ENCODE measurements around the gene C16orf86.

The C16orf86 gene

DNA sequence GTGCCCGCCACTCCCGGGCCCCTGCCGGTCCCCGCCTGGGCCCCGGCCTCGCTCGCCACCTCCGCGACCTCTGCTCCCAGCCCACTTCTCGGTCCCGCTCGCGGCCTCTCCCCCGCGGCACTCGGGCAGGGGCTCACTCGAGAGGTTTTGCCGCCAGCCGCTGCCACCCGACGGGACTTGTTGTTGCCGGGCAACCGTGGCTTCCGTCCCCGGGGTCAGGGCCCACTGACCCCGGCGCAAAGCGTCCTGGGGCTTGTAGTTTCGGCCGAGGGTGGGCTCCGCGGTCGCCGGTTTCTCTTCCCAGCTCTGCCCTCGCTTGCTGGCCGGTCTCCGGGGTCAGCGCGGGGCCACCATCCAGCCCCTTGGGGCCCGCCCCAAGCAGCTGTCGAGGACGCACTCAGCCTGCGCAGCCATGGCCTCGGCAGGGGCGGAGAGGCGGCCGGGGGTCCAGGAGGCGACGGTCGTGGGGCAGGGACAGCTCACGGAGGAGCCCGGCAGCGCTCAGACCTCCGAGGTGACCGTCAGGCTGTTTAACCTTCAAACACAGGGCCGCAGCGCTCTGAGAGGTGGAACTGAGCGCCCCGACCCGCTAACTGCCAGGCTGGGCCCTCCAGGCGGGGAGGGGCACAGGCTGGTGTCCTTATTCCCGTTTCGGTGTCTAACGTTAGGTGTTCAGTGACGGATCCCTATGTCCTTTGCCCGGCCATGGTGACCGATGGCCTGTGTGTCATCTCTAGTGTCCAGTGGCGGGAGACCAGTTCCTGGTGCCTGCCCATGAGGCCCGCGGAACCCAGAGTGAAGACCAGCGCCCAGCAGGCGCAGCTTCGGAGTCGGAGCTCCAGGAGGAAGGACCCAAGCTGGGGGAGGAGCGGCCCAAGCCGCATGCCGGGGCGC is at the start of gene C16orf86, which contains the start of gene ENKD1:
C16orf86 (plus strand) TSS at position 256 of the 894 bp plus-strand sequence; CDS start at position 413, 157 bp downstream.
ENKD1 (minus strand) TSS at position 192 of the 894 bp plus-strand sequence. CDS start 308 bp downstream, outside the sequence.
- no peak for DNase-seq

- DNase-seq: no peak
These were observed 38.4 kb upstream of the C16orf86 start for GRCh38 chr16:67628216-67628615.

DNA sequence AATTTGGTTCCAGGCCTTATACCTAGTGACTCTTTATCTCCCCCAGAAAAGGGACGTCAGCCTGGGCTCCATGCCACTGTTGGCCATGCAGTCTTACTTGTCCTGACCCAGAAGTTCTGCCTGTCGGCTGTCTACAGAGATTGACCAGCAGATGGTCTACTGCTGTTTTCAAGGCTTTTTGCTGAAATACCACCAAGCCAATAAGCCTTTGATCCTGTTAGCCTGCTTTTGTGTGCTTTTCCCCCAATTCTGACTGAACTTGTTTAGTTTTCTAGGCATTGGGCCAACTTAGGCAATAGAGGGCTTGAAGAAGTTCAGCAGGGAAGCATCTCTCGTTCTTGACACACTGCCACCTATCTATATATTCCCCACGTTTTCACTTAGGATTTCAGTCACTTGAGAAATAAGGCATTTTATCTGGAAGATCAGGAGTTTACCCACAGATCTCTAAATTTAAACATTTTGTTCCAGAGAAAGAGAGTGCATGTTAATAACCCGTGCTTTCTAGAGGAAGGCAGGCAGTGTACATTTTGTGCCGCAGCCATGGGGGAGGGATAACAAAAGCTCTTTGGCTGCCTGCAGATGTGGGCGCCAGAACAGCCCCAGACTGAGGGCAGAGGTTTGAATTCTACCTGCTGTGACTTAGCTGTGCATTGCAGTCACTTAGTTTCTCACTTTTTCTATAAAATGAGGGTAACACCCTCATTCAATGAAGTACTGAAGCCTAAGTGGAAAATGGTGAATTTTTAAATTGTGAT is 34.0 kb upstream of the C16orf86 start:
- DNase-seq: no peak

- no peak for DNase-seq
These were observed 29.9 kb upstream of the C16orf86 start for GRCh38 chr16:67636713-67637112.

- no peak for DNase-seq
These were observed 29.0 kb upstream of the C16orf86 start for GRCh38 chr16:67637625-67638024.

- DNase-seq: no peak
These were observed 24.6 kb upstream of the C16orf86 start for GRCh38 chr16:67641779-67642708.

GRCh38 chr16:67644038-67644437 is 22.6 kb upstream of the C16orf86 start:
- no peak for DNase-seq

DNA sequence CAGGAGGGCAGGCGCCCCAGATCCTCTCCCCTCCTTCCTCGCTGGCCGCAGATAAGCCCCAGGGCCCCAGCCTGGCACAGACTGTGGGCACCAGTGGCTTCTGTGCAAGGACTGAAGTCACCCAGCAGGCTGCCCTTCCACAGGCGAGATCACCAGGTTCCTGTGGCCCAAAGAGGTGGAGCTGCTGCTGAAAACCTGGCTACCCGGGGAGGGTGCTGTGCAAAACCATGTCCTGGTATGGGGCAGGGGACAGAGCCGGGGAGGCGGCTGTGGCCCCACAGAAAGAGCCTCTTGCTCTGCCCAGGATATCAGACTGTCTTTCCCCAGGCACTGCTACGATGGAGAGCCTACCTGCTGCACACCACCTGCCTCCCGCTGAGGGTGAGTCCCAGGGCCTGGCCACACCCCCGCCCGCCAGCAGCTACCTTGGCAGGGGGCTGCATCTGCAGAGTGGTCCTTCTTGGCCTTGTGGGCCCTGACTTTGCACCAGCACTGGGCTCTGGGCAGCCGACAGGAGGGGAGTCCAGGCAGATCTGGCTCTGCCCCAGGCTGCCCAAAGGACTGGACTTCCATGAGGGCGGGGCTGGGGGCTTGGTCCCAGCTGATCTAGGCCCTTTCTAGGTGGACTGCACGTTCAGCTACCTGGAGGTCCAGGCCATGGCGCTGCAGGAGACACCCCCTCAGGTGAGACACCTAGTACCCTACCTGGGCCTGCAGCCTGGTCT is 21.1 kb upstream of the C16orf86 start:
- no peak for DNase-seq

- no peak for DNase-seq
These were observed 19.4 kb upstream of the C16orf86 start for GRCh38 chr16:67647111-67647651.

DNA sequence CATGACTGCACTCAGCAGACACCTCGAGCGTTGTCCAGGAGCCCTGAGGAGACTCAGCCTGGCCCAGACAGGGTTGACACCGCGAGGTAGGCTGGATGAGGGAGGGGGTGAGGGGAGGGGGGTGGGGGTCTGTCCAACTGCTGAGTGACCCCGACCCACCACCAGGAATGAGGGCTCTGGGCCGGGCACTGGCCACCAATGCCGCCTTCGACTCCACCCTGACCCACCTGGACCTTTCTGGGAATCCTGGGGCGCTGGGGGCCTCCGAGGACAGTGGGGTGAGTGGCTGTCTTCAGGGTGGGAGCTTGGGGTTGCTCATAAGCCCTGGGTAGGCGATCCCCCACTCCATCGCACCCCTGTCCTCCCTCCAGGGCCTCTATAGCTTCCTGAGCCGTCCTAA is 18.9 kb upstream of the C16orf86 start:
- DNase-seq: no peak

DNA sequence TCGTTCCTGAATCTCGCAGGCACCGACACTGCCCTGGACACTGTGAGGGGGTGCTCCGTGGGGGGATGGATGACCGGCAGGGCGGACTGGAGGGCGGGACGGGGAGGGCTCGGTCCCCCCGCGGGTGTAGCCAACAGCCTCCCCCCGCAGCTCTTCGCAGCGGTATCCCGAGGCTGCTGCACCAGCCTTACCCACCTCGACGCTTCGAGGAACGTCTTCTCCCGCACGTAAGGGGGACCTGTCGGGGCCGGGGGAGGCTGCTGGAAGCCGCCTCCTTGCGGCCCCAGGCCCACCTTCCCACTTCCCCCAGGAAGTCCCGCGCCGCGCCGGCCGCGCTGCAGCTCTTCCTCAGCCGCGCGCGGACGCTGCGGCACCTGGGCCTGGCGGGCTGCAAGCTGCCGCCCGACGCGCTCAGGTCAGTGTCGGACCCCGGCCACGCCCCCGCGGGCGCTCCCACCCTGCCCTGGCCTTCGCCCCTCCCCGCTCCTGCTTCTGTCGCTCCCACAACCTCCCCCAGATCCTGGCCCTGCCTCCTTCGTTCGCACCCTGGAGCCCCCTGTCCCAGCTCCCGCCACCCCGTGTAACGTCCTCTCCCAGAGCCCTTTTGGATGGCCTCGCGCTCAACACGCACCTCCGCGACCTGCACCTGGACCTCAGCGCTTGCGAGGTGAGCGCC is 18.4 kb upstream of the C16orf86 start:
- DNase-seq: no peak

GRCh38 chr16:67648764-67649407 is 17.7 kb upstream of the C16orf86 start:
- no peak for DNase-seq

DNA sequence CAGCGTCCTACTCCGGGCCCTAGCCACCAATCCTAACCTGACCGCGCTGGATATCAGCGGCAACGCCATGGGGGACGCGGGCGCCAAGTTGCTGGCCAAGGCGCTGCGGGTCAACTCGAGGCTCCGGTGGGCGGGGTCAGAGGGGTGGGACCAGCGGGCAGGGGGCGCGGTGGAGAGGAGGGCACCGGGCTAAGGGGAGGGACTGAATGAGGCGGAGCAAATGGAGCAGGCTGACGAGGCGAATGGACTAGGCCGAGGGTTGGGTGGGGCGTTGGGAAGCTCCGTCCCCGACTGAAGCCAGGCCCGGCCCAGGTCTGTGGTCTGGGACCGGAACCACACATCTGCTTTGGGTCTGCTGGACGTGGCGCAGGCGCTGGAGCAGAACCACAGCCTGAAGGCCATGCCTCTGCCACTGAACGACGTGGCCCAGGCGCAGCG is 17.1 kb upstream of the C16orf86 start:
- DNase-seq: no peak

GRCh38 chr16:67650023-67650422 is 16.6 kb upstream of the C16orf86 start:
- DNase-seq: no peak

DNA sequence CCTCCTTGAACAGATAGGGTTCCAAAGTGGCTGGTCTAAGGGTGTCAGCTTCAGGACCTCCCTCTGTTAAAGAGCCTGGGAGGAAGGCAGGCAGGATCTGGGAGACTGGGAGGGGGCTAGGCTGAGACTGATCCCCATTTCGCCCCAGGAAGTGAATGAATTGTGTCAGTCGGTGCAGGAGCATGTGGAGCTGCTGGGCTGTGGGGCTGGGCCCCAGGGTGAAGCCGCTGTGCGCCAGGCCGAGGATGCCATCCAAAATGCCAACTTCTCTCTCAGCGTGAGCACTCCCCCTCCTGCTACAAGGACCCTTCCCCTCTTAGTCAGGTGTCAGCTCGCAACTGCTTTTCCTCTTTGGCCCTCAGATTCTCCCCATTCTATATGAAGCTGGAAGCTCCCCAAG is 15.6 kb upstream of the C16orf86 start:
- no peak for DNase-seq

- DNase-seq: no peak
These were observed 14.8 kb upstream of the C16orf86 start for GRCh38 chr16:67651847-67652246.

GRCh38 chr16:67652578-67653127 is 14.0 kb upstream of the C16orf86 start:
- DNase-seq: no peak

DNA sequence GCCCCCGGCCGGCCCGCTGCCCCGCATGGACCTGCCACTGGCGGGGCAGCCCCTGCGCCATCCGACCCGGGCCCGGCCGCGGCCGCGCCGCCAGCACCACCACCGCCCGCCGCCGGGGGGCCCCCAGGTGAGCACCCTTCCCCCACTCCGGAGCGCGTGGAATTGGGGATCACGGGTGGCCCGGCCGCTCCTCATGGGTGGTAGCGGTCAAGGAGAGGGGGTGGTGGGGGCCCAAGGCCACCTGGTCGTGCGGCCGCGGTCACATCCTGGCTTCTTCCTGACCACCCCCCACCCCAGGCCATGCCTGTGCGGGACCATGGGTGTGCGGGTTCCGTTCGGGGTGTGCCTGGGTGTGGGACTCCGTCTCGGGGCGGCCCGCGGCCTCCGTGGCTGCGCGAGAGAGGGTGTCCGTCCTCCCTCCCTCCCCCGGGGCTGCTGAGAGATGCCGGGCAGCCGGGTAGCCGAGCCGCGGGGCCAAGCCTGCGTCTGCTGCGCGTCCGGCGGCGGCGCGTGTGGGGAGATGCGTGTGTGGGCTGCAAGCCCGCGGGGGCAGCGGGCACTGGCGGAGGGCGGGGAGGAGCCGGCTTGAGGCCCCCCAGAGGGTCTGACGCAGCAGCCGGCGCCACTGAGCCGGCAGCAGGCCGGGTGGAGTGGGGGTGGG is 13.4 kb upstream of the C16orf86 start:
- DNase-seq: no peak

DNA sequence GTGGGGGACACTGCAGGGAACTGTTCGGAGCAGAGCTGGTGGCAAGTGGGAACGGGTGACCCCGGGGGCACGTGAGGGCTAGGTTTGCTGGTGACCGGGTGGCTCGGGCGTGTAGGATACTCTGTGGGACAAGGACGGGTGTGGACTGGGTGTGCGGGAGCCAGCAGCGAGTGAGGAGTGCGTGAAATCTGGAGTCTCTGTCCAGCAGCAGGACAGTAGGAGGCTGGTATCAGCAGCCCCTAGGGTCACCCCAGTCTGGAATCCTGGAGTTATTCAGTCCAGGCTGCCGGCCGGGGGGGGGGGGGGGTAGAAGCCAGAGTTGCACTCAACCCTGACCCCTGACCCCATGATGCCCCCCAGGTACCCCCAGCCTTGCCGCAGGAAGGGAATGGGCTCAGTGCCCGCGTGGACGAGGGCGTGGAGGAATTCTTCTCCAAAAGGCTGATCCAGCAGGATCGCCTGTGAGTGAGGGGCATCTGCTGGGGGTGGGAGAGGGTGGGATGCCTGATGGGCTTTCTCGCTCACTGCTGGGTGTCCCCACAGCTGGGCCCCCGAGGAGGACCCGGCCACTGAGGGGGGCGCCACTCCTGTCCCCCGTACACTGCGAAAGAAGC is 12.7 kb upstream of the C16orf86 start:
- DNase-seq: no peak

Data from KG1 (cell line).